K562 (cell line): ENCODE data around the gene PPARG. TPM values are rescaled to one million over a fixed set of nuclear protein-coding genes. Genes with fewer than 3 reads are reported as not detected.
A peak's percentile ranks its signal among the peaks of the same experiment; 100 is the strongest.

ENCODE experiments used
- ATAC-seq: fragments of 200-7000 bp; cut with Tn5 transposase; 3 replicates; pipeline ENCODE4 v1.9.1; 2020; ENCODE audit warnings: moderate library complexity
- BruUV-seq: library from RNA; stranded (reverse); fragments of 400-500 nt; replicated peaks from 2 replicates; lab custom pipeline; 2021; lab: Mats Ljungman, UMichigan
- CTCF ChIA-PET: fragments of 300-600 bp; formaldehyde crosslinking; extraction: SDS; loops from one replicate; lab custom pipeline; 2021; ENCODE audit warnings: low intra/inter-chr PET ratio; lab: Yijun Ruan, JAX
- POLR2A ChIA-PET: fragments of 300-600, 350-650 bp; sonication (Branson Sonifier 250); formaldehyde crosslinking; extraction: SDS; loops from one replicate; lab custom pipeline; 2021; ENCODE audit warnings: antibody characterized with exemption, inconsistent platforms; lab: Yijun Ruan, JAX
- DNase-seq, 4 experiments: peaks; one replicate each; pipeline versions ENCODE4 v3.0.0 to v3.0.0-alpha.2; 2011 to 2018; ENCODE audit warnings: low spot score in 3 of 4, mixed read lengths in 3 of 4; ENCODE audit errors: extremely low read depth in 1 of 4
- FAIRE-seq: peaks from 2 replicates; lab custom pipeline; 2011; peaks lifted over from hg19 to GRCh38; lab: Jason Lieb, UNC
- H2AFZ ChIP-seq: 2 replicates; pipeline ENCODE4 v1.6.0; 2011; ENCODE audit warnings: low read depth, low read length, control low read depth, inconsistent platforms
- H3K27ac ChIP-seq: fragments of 200-600 bp; 3 replicates; pipeline ENCODE4 v1.8.0; 2011; ENCODE audit warnings: low read depth, mild to moderate bottlenecking, control low read depth, inconsistent platforms, low read length, moderate library complexity, mixed read lengths; ENCODE audit errors: extremely low read depth
- H3K27me3 ChIP-seq, 2 experiments: fragments of 300-600 bp in 1 of 2; 2 replicates in 1 of 2; 3 replicates in 1 of 2; pipeline versions ENCODE4 v1.6.0 to v1.8.0; 2011; ENCODE audit warnings: inconsistent platforms in 2 of 2, low read length in 2 of 2, mild to moderate bottlenecking in 1 of 2, mixed read lengths in 1 of 2, moderate library complexity in 1 of 2; ENCODE audit not compliant: control insufficient read depth in 2 of 2, insufficient read depth in 2 of 2
- H3K36me3 ChIP-seq: fragments of 300-600 bp; 3 replicates; pipeline ENCODE4 v1.8.0; 2011; ENCODE audit warnings: mild to moderate bottlenecking, low read length, inconsistent platforms; ENCODE audit not compliant: control insufficient read depth, insufficient read depth
- H3K4me1 ChIP-seq, 2 experiments: fragments of 200-600 bp in 1 of 2; replicated peaks in 1 of 2; 2 replicates in 1 of 2; 3 replicates in 1 of 2; pipeline versions ENCODE4 v1.5.1 to v1.8.0; 2011; ENCODE audit warnings: inconsistent platforms in 2 of 2, low read length in 2 of 2, mild to moderate bottlenecking in 1 of 2, mixed read lengths in 1 of 2, moderate library complexity in 1 of 2; ENCODE audit not compliant: control insufficient read depth in 2 of 2, insufficient read depth in 2 of 2
- H3K4me2 ChIP-seq: 2 replicates; pipeline ENCODE4 v1.6.1; 2011; ENCODE audit warnings: low read length, control low read depth, inconsistent platforms, mixed read lengths; ENCODE audit not compliant: insufficient read depth
- H3K4me3 ChIP-seq: fragments of 200-600 bp; sonication (generic), shearing (Covaris generic); 2 replicates; pipeline ENCODE4 v1.5.1; 2016; ENCODE audit warnings: control low read depth, inconsistent platforms
- H3K79me2 ChIP-seq: fragments of 200-600 bp; 3 replicates; pipeline ENCODE4 v1.8.0; 2011; ENCODE audit warnings: low read length, inconsistent platforms; ENCODE audit not compliant: control insufficient read depth, insufficient read depth
- H3K9ac ChIP-seq, 2 experiments: 2 replicates each; pipeline versions ENCODE4 v1.6.0 to v1.6.1; 2011; ENCODE audit warnings: low read depth in 2 of 2, low read length in 2 of 2, control low read depth in 1 of 2, inconsistent platforms in 1 of 2, mild to moderate bottlenecking in 1 of 2, mixed read lengths in 1 of 2; ENCODE audit not compliant: insufficient read depth in 1 of 2
- H3K9me1 ChIP-seq: one replicate; pipeline ENCODE4 v1.6.0; 2011; ENCODE audit warnings: inconsistent platforms, mild to moderate bottlenecking, low read length, moderate library complexity; ENCODE audit not compliant: control insufficient read depth, insufficient read depth
- H3K9me3 ChIP-seq: replicated peaks from 2 replicates; pipeline ENCODE4 v1.5.1; 2011; ENCODE audit warnings: low read depth, low read length, inconsistent platforms; ENCODE audit not compliant: control insufficient read depth, insufficient read depth
- H4K20me1 ChIP-seq: replicated peaks from 2 replicates; pipeline ENCODE4 v1.6.1; 2011; ENCODE audit warnings: low read length, inconsistent platforms, mixed read lengths; ENCODE audit not compliant: control insufficient read depth, insufficient read depth
- JUNB ChIP-seq: fragments of 450-650 bp; formaldehyde crosslinking; conservative IDR thresholded peaks from 2 replicates; pipeline ENCODE4 v1.4.0; 2020; ENCODE audit warnings: mild to moderate bottlenecking
- RBM25 ChIP-seq: fragments of 200-400 bp; formaldehyde crosslinking; IDR thresholded peaks from 2 replicates; pipeline ENCODE4 v1.6.1; 2018; ENCODE audit warnings: low read length, low read depth, moderate library complexity; ENCODE audit not compliant: severe bottlenecking
- TAF9B ChIP-seq: fragments of 450-650 bp; IDR thresholded peaks from 2 replicates; pipeline ENCODE4 v1.6.1; 2018; ENCODE audit warnings: mild to moderate bottlenecking; ENCODE audit not compliant: partially characterized antibody
- ZFP36 ChIP-seq: fragments of 150-350 bp; IDR thresholded peaks from 2 replicates; pipeline ENCODE4 v1.6.1; 2018; ENCODE audit warnings: low read length, low read depth; ENCODE audit not compliant: partially characterized antibody
- ZNF79 ChIP-seq: fragments of 250-450 bp; sonication (Bioruptor Pico); IDR thresholded peaks from 2 replicates; pipeline ENCODE4 v1.4.0; 2020; ENCODE audit warnings: low read depth, mild to moderate bottlenecking, moderate library complexity
- WGBS: fragments of 100-300 bp; shearing (Covaris generic); methylation state at CpG from one replicate; pipeline ENCODE4 v1.1.6; 2016; ENCODE audit warnings: low coverage, mixed read lengths; ENCODE audit not compliant: insufficient coverage; ENCODE audit errors: missing lambda C conversion rate; 5-methylcytosine and 5-hydroxymethylcytosine counted together
- in situ Hi-C: fragments of 300-500 bp; cut with MboI; formaldehyde crosslinking; loops from 4 replicates; pipeline ENCODE4 v1.15.0; 2018; ENCODE audit warnings: inconsistent platforms, mixed read lengths
- intact Hi-C: fragments of 100-400 bp; cut with micrococcal nuclease; formaldehyde crosslinking; loops from 2 replicates; pipeline ENCODE4 v1.14.2; 2022
- polyA plus RNA-seq, 8 experiments: library from polyadenylated mRNA; depleted of rRNA in 4 of 8; stranded (reverse) in 5 of 8; unstranded in 3 of 8; fragments of >200 nt; fragmentation: Nextera tagmentation in 2 of 8; fragmentation: Illumina TruSeq in 1 of 8; extraction: Ambion mirVana in 2 of 8; extraction: Trizol in 1 of 8; gene quantifications; 2 replicates each; pipeline versions ENCODE4 v1.2.1 to v1.2.3, GENCODE V29; 2011 to 2014; ENCODE audit warnings: inconsistent platforms in 1 of 8, missing spikeins in 1 of 8
- total RNA-seq, 7 experiments: library from RNA; depleted of rRNA in 6 of 7; stranded (reverse); fragments of >200 nt in 6 of 7; fragmentation: Illumina TruSeq in 2 of 7; extraction: Trizol in 2 of 7; gene quantifications; 2 replicates each; pipeline versions ENCODE4 v1.2.1 to v1.2.3, GENCODE V29; 2011 to 2021; ENCODE audit warnings: low replicate concordance in 1 of 7
- TF ChIP-seq, protein P1 (sequence below): fragments of 250-450 bp; sonication (Bioruptor Pico); IDR thresholded peaks from 2 replicates; pipeline ENCODE4 v1.4.0; 2020
- TF ChIP-seq, protein P2 (sequence below): fragments of 200-400 bp; formaldehyde crosslinking; IDR thresholded peaks from 2 replicates; pipeline ENCODE4 v1.6.1; 2017; ENCODE audit warnings: mild to moderate bottlenecking, low read depth, low read length, moderate library complexity

Gene PPARG
- total and polyA plus RNA-seq, 9 of the 15 experiments (the other 6 are each of a cell fraction or from before 2014, with no cell fraction given): not detected

GRCh38 chr3:12284591-12284990, 4.3 kb upstream of the PPARG start:
- BruUV-seq: no TSS peak
- TF ChIP-seq, protein P1, sequence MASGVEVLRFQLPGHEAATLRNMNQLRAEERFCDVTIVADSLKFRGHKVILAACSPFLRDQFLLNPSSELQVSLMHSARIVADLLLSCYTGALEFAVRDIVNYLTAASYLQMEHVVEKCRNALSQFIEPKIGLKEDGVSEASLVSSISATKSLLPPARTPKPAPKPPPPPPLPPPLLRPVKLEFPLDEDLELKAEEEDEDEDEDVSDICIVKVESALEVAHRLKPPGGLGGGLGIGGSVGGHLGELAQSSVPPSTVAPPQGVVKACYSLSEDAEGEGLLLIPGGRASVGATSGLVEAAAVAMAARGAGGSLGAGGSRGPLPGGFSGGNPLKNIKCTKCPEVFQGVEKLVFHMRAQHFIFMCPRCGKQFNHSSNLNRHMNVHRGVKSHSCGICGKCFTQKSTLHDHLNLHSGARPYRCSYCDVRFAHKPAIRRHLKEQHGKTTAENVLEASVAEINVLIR (CRISPR knock-in tag): no peak
- TF ChIP-seq TAF9B: no peak
- H3K4me2 ChIP-seq: no peak overlapping the region
- H2AFZ ChIP-seq: no peak overlapping the region
- FAIRE-seq (no peak), ATAC-seq (no peak), DNase-seq (no peak)
- H3K9me3 ChIP-seq: no peaks in the 10 kb centered on the region
- no peak overlapping the region for H3K4me3 ChIP-seq
- intact Hi-C loops (no loop called here), in situ Hi-C loops (no loop called here)
- no peak overlapping the region for H3K9ac ChIP-seq
- ChIA-PET POLR2A (no interaction called here), CTCF (no interaction called here)
- 2% methylated on average over 2 of the region's 2 CpGs for WGBS
- no peaks in the 10 kb centered on the region for H3K9me1 ChIP-seq
- H3K4me1 ChIP-seq: peaks cover 0 to 6% of the 10 kb centered on the region in 2 experiments; a peak in 1 of 5 replicates
- H3K27me3 ChIP-seq: peaks cover 2 to 6% of the 10 kb centered on the region in 2 experiments; a peak in 3 of 5 replicates
- no peak overlapping the region for H3K27ac ChIP-seq
- no peaks in the 10 kb centered on the region for H3K79me2 ChIP-seq
- H3K36me3 ChIP-seq: no peaks in the 10 kb centered on the region
- H4K20me1 ChIP-seq: no peaks in the 10 kb centered on the region

DNA sequence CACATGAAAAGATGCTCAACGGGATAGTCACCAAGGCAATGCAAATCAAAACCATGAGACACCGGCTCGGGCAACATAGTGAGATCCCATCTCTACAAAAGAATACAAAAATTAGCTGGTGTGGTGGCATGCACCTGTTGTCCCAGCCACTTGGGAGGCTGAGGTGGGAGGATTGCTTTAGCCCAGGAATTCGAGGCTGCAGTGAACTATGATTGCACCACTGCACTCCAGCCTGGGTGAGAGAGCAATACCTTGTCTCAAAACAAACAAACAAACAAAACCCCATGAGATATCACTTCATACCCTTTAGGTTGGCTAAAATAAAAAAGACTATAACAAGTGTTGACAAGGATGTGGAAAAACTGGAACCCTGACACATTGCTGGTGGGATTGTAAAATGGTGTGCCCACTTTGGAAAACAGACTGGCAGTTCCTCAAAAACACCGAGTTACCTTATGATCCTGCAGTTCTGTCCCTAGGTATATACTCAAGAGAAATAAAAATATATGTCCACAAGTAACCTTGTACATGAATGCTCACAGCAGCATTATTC, 3.8 kb upstream of the PPARG start:
- BruUV-seq: no TSS peak
- peaks cover 0 to 6% of the 10 kb centered on the region in 2 experiments; a peak in 1 of 5 replicates for H3K4me1 ChIP-seq
- H3K9ac ChIP-seq: no peak overlapping the region
- H3K9me3 ChIP-seq: no peaks in the 10 kb centered on the region
- ATAC-seq (no peak), FAIRE-seq (no peak), DNase-seq (no peak)
- H2AFZ ChIP-seq: no peak overlapping the region
- TF ChIP-seq ZFP36 (peak; percentile 29), RBM25 (peak; percentile 54), JUNB (CRISPR knock-in tag) (no peak), ZNF79 (CRISPR knock-in tag) (no peak)
- TF ChIP-seq, protein P2, sequence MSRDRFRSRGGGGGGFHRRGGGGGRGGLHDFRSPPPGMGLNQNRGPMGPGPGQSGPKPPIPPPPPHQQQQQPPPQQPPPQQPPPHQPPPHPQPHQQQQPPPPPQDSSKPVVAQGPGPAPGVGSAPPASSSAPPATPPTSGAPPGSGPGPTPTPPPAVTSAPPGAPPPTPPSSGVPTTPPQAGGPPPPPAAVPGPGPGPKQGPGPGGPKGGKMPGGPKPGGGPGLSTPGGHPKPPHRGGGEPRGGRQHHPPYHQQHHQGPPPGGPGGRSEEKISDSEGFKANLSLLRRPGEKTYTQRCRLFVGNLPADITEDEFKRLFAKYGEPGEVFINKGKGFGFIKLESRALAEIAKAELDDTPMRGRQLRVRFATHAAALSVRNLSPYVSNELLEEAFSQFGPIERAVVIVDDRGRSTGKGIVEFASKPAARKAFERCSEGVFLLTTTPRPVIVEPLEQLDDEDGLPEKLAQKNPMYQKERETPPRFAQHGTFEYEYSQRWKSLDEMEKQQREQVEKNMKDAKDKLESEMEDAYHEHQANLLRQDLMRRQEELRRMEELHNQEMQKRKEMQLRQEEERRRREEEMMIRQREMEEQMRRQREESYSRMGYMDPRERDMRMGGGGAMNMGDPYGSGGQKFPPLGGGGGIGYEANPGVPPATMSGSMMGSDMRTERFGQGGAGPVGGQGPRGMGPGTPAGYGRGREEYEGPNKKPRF: no peak
- peaks cover 0 to 4% of the 10 kb centered on the region in 2 experiments; a peak in 3 of 5 replicates for H3K27me3 ChIP-seq
- no peak overlapping the region for H3K4me3 ChIP-seq
- no peak overlapping the region for H3K27ac ChIP-seq
- H3K79me2 ChIP-seq: no peaks in the 10 kb centered on the region
- 0% methylated on average over 5 of the region's 5 CpGs for WGBS
- H3K9me1 ChIP-seq: no peaks in the 10 kb centered on the region
- H3K4me2 ChIP-seq: no peak overlapping the region
- no peaks in the 10 kb centered on the region for H3K36me3 ChIP-seq
- H4K20me1 ChIP-seq: no peaks in the 10 kb centered on the region
- in situ Hi-C loops (no loop called here), intact Hi-C loops (no loop called here)
- POLR2A ChIA-PET: no interaction called here
- CTCF ChIA-PET: no interaction called here
